Measurements from ENCODE around the gene ZBTB42.

Gene ZBTB42

DNA sequence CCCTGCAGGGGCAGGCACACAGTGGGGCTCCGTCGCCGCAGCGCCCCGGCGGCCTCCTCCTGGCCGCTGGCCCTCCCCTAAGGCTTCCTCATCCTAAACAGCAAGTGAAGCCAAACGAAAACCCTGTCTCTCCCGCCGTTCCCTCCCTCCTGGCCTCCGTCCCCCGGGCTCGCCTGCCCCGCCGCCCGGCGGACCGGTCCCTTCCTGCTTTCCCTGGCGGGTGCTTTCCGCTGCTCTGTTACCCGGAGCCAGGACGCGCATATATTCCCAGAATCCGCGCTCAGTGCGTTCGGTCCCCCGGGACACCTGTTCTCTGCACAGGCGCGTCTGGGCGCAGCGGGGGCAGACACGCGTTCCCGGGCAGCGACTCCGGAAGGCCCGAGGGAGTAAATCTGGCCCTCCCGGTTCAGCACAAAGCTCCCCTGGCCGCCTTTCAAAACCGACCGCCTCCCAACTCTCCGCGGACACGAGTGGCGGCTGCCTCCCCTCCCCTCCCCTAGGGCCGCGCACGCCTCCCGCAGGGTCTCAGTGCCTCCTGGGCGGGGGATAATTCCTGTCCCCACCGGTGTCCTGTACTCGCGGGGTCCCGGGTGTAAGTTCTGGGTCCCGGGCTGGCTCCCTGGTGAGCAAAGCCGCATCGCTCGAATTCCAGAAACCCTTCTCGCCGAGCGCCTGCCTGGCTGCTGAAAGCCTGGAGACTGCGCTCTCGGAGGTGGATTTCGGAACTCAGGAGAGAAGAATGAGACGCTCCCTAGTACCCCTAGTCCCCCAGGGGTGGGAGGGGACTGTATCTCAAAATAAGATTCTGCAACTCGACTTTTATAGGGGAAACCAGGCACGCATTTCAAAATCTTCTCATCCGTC, 42.8 kb downstream of the ZBTB42 start:
- DNase-seq (ENCODE audit: low read depth) = no peak

GRCh38 chr14:104844306-104845032, 43.6 kb downstream of the ZBTB42 start:
- no peak for DNase-seq (ENCODE audit: low read depth)

GRCh38 chr14:104845033-104845666, 44.2 kb downstream of the ZBTB42 start:
- no peak for DNase-seq (ENCODE audit: low read depth)

- no peak for DNase-seq (ENCODE audit: low read depth)
Measured at GRCh38 chr14:104845834-104846441, 45.0 kb downstream of the ZBTB42 start.

DNA sequence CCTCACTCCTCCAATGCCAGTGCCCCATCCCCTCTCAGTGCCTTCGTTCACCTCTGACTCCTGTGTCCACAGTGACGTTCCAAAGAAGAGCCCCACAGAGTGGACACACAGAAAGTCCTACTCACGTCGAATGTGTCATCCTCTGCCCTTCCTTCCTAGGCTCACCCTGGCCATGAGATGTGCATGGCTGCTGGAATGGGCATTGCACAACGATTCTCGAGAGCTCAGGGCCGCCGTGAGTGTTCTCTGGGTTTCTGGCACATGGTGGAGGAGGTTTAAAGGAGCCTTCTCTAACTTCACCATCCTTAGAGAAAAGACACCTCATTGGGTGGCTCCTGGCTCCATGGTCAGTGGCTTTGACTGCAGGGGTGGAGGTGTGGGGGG, 51.4 kb downstream of the ZBTB42 start:
- DNase-seq (ENCODE audit: low read depth) = no peak

Data from CMK (cell line).